Liver (tissue), 9 donors: ENCODE measurements around the gene ZNF513. TPM values are rescaled to one million over a fixed set of nuclear protein-coding genes. Genes with fewer than 3 reads are reported as not detected.
A peak's percentile ranks its signal among the peaks of the same experiment; 100 is the strongest.

Source experiments
- DNase-seq: peaks from one replicate; pipeline ENCODE4 v3.0.0-alpha.2; 2017; ENCODE audit warnings: low spot score
- H3K27ac ChIP-seq, 2 donors: one replicate each; pipeline ENCODE4 v1.7.0; 2013; ENCODE audit warnings: inconsistent platforms in 2 of 2, low read length in 2 of 2, control low read depth in 1 of 2, low read depth in 1 of 2, mild to moderate bottlenecking in 1 of 2
- H3K27me3 ChIP-seq, 4 donors: one replicate each; pipeline versions ENCODE4 v1.6.1 to v1.7.0; 2013; ENCODE audit warnings: low read length in 3 of 4, inconsistent platforms in 1 of 4, mild to moderate bottlenecking in 1 of 4, moderate library complexity in 1 of 4; ENCODE audit not compliant: control insufficient read depth in 4 of 4, insufficient read depth in 4 of 4
- H3K36me3 ChIP-seq, 4 donors: one replicate each; pipeline versions ENCODE4 v1.6.1 to v1.7.0; 2013; ENCODE audit warnings: low read length in 3 of 4, mild to moderate bottlenecking in 3 of 4, low read depth in 1 of 4, moderate library complexity in 1 of 4; ENCODE audit not compliant: control insufficient read depth in 4 of 4, insufficient read depth in 3 of 4
- H3K4me1 ChIP-seq, 4 donors: one replicate each; pipeline versions ENCODE4 v1.6.1 to v1.7.0; 2013; ENCODE audit warnings: low read length in 3 of 4, mild to moderate bottlenecking in 3 of 4, moderate library complexity in 1 of 4; ENCODE audit not compliant: control insufficient read depth in 4 of 4, insufficient read depth in 4 of 4
- H3K4me3 ChIP-seq, 3 donors: one replicate each; pipeline versions ENCODE4 v1.6.1 to v1.7.0; 2013; ENCODE audit warnings: low read length in 3 of 3, control low read depth in 1 of 3, low read depth in 1 of 3, mild to moderate bottlenecking in 1 of 3
- H3K9ac ChIP-seq, 2 donors: one replicate each; pipeline ENCODE4 v1.7.0; 2013; ENCODE audit warnings: low read length in 2 of 2, mild to moderate bottlenecking in 2 of 2, moderate library complexity in 2 of 2, control low read depth in 1 of 2, low read depth in 1 of 2
- H3K9me3 ChIP-seq, 4 donors: one replicate each; pipeline versions ENCODE4 v1.6.1 to v1.7.0; 2013; ENCODE audit warnings: low read length in 3 of 4; ENCODE audit not compliant: control insufficient read depth in 4 of 4
- EGR1 ChIP-seq, 2 donors: IDR thresholded peaks; 2 replicates each; pipeline ENCODE4 v1.6.1; 2016 to 2018; ENCODE audit warnings: antibody characterized with exemption in 2 of 2, low read depth in 2 of 2
- FOXA1 ChIP-seq: IDR thresholded peaks from 2 replicates; pipeline ENCODE4 v1.6.1; 2016; ENCODE audit warnings: antibody characterized with exemption
- GABPA ChIP-seq, 2 donors: IDR thresholded peaks in 1 of 2; conservative IDR thresholded peaks in 1 of 2; 2 replicates each; pipeline ENCODE4 v1.6.1; 2016; ENCODE audit warnings: antibody characterized with exemption in 2 of 2, mild to moderate bottlenecking in 1 of 2, moderate library complexity in 1 of 2
- HNF4A ChIP-seq, 2 donors: conservative IDR thresholded peaks; 2 replicates each; pipeline ENCODE4 v1.6.1; 2016; ENCODE audit warnings: antibody characterized with exemption in 2 of 2, mild to moderate bottlenecking in 2 of 2
- HNF4G ChIP-seq: IDR thresholded peaks from 2 replicates; pipeline ENCODE4 v1.6.1; 2016; ENCODE audit warnings: antibody characterized with exemption
- RAD21 ChIP-seq, 2 donors: IDR thresholded peaks; 2 replicates each; pipeline ENCODE4 v1.6.1; 2016; ENCODE audit warnings: antibody characterized with exemption in 2 of 2, mild to moderate bottlenecking in 2 of 2
- RXRA ChIP-seq, 2 donors: IDR thresholded peaks; 2 replicates each; pipeline ENCODE4 v1.6.1; 2017 to 2018; ENCODE audit warnings: antibody characterized with exemption in 2 of 2, mild to moderate bottlenecking in 1 of 2
- SP1 ChIP-seq: IDR thresholded peaks from 2 replicates; pipeline ENCODE4 v1.6.1; 2018; ENCODE audit warnings: antibody characterized with exemption, mild to moderate bottlenecking
- WGBS: extraction: QIAGEN DNeasy Blood & Tissue Kit; methylation state at CpG from one replicate; pipeline ENCODE4 v1.1.7; 2013; 5-methylcytosine and 5-hydroxymethylcytosine counted together
- polyA plus RNA-seq, 2 donors: library from polyadenylated mRNA; stranded (reverse) in 1 of 2; unstranded in 1 of 2; fragments of 200-250 nt in 1 of 2; fragments of >200 nt in 1 of 2; fragmentation: Nextera tagmentation in 1 of 2; extraction: Ambion mirVana in 1 of 2; gene quantifications; one replicate each; pipeline versions ENCODE4 v1.2.1 to v1.2.3, GENCODE V29; 2013 to 2015
- total RNA-seq, 2 donors: library from RNA; depleted of rRNA; stranded (reverse); fragments of >200 nt; gene quantifications; one replicate each; pipeline ENCODE4 v1.2.3, GENCODE V29; 2014
- TF ChIP-seq, protein P1 (sequence below): IDR thresholded peaks from 2 replicates; pipeline ENCODE4 v1.6.1; 2016; ENCODE audit warnings: antibody characterized with exemption
- TF ChIP-seq, protein P2 (sequence below): IDR thresholded peaks from 2 replicates; pipeline ENCODE4 v1.6.1; 2016; ENCODE audit warnings: antibody characterized with exemption
- TF ChIP-seq, protein P3 (sequence below): fragments of 150-350 bp; IDR thresholded peaks from 2 replicates; pipeline ENCODE4 v1.5.1; 2017; ENCODE audit warnings: improper control_type of control experiment, low read depth, low read length; ENCODE audit not compliant: missing input control
- TF ChIP-seq, protein P4 (sequence below): IDR thresholded peaks from 2 replicates; pipeline ENCODE4 v1.6.1; 2016; ENCODE audit warnings: antibody characterized with exemption
- donor health status: healthy.
- donor health status: healthy.
- donor health status: healthy.
- donor health status: healthy.
- donor health status: healthy.

ZNF513 gene
- total and polyA plus RNA-seq, 4 donors: 2.9 to 11.2 (median 8.6) TPM

DNA sequence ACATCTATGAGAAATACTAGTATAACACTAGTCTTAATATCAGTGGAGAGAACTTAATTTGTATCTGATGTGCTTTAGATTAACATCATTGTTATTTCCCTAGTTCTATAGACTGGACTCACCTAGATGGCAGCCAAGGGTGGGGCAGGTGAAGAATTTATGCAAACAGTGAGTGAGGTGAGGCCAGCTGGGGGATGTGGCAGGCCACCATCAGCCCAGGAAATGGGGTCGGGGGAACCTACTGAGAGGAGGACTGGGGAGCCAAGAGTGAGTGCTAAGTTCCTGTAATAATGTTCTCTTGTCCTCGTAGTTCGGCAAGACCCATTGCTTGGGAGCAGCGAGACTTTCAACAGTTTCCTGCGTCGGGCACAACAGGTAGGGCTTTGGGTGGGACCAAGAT, 7.6 kb downstream of the ZNF513 start:
- TF ChIP-seq RXRA (IDR thresholded peaks at IDR 0.05) (no peak), RAD21 (IDR thresholded peaks at IDR 0.05) (no peak), FOXA1 (no peak), EGR1 (IDR thresholded peaks at IDR 0.05; ENCODE audit: low read depth in 2 of 2) (no peak), HNF4A (conservative IDR thresholded peaks at IDR 0.05) (no peak)
- TF ChIP-seq, protein P1, sequence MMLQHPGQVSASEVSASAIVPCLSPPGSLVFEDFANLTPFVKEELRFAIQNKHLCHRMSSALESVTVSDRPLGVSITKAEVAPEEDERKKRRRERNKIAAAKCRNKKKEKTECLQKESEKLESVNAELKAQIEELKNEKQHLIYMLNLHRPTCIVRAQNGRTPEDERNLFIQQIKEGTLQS: no peak
- TF ChIP-seq, protein P2, sequence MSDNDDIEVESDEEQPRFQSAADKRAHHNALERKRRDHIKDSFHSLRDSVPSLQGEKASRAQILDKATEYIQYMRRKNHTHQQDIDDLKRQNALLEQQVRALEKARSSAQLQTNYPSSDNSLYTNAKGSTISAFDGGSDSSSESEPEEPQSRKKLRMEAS: no peak
- TF ChIP-seq, protein P3, sequence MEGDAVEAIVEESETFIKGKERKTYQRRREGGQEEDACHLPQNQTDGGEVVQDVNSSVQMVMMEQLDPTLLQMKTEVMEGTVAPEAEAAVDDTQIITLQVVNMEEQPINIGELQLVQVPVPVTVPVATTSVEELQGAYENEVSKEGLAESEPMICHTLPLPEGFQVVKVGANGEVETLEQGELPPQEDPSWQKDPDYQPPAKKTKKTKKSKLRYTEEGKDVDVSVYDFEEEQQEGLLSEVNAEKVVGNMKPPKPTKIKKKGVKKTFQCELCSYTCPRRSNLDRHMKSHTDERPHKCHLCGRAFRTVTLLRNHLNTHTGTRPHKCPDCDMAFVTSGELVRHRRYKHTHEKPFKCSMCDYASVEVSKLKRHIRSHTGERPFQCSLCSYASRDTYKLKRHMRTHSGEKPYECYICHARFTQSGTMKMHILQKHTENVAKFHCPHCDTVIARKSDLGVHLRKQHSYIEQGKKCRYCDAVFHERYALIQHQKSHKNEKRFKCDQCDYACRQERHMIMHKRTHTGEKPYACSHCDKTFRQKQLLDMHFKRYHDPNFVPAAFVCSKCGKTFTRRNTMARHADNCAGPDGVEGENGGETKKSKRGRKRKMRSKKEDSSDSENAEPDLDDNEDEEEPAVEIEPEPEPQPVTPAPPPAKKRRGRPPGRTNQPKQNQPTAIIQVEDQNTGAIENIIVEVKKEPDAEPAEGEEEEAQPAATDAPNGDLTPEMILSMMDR: no peak
- TF ChIP-seq, protein P4, sequence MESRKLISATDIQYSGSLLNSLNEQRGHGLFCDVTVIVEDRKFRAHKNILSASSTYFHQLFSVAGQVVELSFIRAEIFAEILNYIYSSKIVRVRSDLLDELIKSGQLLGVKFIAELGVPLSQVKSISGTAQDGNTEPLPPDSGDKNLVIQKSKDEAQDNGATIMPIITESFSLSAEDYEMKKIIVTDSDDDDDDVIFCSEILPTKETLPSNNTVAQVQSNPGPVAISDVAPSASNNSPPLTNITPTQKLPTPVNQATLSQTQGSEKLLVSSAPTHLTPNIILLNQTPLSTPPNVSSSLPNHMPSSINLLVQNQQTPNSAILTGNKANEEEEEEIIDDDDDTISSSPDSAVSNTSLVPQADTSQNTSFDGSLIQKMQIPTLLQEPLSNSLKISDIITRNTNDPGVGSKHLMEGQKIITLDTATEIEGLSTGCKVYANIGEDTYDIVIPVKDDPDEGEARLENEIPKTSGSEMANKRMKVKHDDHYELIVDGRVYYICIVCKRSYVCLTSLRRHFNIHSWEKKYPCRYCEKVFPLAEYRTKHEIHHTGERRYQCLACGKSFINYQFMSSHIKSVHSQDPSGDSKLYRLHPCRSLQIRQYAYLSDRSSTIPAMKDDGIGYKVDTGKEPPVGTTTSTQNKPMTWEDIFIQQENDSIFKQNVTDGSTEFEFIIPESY: no peak
- Histone ChIP-seq H3K27ac (no peak overlapping the region), H3K4me1 (peaks cover under 1 to 56% (median 48%) of the 10 kb centered on the region in 4 donors), H3K9me3 (no peaks in the 10 kb centered on the region), H3K27me3 (no peaks in the 10 kb centered on the region), H3K9ac (no peak overlapping the region), H3K36me3 (peaks cover 17 to 50% (median 31%) of the 10 kb centered on the region in 4 donors), H3K4me3 (no peak overlapping the region)
- DNase-seq: no peak
- WGBS: 94% methylated on average over 6 of the region's 6 CpGs

DNA sequence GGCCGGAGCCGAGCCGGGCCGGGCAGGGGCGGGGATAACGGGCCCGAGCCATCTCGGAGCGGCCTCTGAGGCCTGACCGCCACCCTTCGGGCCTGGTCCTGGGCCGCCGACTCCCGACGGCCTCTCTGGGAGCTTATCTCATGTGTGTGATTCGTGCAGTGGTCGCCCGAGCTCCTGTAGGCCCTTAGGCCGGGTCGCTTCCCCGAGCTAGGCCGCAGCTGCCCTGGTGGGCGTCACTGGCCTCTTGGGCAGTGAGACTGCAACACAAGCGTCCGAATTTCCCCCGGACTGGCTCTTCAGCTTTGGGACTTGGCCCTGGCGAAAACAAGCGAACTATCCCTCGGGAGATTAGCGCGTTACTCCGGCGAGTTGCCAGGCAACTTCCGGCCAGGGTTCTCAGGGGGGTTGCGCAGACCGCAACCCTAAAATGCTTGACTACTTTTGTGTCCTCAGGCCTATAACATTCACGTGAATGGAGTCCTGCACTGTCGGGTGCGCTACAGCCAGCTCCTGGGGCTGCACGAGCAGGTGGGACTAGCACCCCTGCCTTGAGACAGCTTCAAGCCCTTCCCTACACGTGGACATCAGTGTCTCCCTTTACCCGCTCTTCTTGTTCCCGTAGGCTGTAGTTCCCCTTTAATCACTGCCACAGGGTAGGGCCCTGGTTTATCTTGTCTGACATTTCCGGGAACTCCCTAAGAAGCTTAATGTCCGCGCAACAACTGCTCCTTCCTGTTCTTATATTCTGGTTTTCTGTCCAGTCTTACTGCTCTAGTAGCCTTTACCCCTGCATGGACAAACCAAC, 9.5 kb downstream of the ZNF513 start:
- Histone ChIP-seq H3K4me3 (peak overlapping the region; percentile 90 to 94 (median 94)), H3K9ac (peak overlapping the region; percentile 85 to 93), H3K4me1 (peaks cover 0 to 36% (median 29%) of the 10 kb centered on the region in 4 donors), H3K9me3 (no peaks in the 10 kb centered on the region), H3K27ac (peak overlapping the region; percentile 81 to 92), H3K36me3 (peaks cover 18 to 51% (median 36%) of the 10 kb centered on the region in 4 donors), H3K27me3 (no peaks in the 10 kb centered on the region)
- WGBS: under 1% methylated on average over 46 of the region's 46 CpGs
- TF ChIP-seq GABPA (IDR thresholded peaks at IDR 0.05 in 1 of 2, conservative IDR thresholded peaks at IDR 0.05 in 1 of 2): peak in 1 of 2 donors; percentile 10
- TF ChIP-seq HNF4G: no peak
- peak; percentile 15 for TF ChIP-seq SP1
- peak; percentile 53 for DNase-seq
